Gastrocnemius medialis (tissue), 4 donors: Measurements from ENCODE around the gene TNPO3.
"Not testable (repeated sequence)": the region's sequence is repeated elsewhere in the genome, so short reads cannot be mapped to it uniquely, and the experiment has no call there.

Experiments used
- POLR2A ChIP-seq, 2 donors: fragments of 450-650 bp; IDR thresholded peaks; one replicate each; pipeline ENCODE4 v1.6.1; 2017; ENCODE audit warnings: antibody characterized with exemption in 2 of 2, mild to moderate bottlenecking in 2 of 2, moderate library complexity in 2 of 2
- TF ChIP-seq, protein P1 (sequence below), 5 experiments: fragments of 450-650 bp in 3 of 5; fragments of 200-600 bp in 2 of 5; sonication (generic) in 2 of 5; IDR thresholded peaks in 4 of 5; conservative IDR thresholded peaks in 1 of 5; 1 replicate in 4 of 5; 2 replicates in 1 of 5; pipeline ENCODE4 v1.5.1; 2016 to 2019; ENCODE audit warnings: antibody characterized with exemption in 5 of 5, mild to moderate bottlenecking in 3 of 5, moderate library complexity in 3 of 5

DNA sequence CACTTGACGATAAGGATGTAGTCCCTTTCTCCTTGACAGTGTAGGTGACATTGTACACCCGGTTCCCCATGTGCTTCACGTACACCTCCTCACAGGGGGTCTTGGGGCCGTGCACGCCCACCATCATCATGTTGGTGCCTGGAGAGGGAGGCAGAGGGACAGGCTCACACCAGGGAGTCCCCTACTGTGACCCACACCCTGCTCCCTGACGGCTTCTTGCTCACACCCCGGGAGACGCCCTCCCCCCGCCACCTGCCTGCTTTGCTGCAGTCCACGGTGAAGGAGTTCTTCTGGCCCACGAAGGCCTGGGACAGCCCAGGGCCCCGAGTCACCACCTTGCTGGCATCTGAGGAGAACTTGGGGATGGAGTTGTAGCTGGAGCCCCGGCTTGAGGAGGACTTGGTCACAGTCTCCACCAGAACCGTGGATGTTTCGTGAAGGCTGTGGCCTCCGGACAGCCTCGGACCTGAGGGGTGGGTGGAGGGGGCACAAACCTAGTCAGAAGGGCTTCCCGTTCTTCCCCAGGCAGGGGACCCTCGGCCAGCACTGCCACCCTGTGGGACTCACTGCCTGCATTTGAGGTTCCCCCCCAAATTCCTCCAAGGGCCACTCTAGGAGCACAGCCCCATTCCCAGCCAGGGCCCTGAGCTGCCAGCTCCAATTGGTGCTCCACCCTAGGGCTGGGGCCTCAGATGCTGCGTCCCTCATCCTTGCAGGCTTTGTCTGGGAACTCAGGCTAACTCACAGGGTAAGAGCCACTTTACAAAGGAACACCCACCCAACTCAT, 142.0 kb downstream of the TNPO3 start:
- TF ChIP-seq, protein P1, sequence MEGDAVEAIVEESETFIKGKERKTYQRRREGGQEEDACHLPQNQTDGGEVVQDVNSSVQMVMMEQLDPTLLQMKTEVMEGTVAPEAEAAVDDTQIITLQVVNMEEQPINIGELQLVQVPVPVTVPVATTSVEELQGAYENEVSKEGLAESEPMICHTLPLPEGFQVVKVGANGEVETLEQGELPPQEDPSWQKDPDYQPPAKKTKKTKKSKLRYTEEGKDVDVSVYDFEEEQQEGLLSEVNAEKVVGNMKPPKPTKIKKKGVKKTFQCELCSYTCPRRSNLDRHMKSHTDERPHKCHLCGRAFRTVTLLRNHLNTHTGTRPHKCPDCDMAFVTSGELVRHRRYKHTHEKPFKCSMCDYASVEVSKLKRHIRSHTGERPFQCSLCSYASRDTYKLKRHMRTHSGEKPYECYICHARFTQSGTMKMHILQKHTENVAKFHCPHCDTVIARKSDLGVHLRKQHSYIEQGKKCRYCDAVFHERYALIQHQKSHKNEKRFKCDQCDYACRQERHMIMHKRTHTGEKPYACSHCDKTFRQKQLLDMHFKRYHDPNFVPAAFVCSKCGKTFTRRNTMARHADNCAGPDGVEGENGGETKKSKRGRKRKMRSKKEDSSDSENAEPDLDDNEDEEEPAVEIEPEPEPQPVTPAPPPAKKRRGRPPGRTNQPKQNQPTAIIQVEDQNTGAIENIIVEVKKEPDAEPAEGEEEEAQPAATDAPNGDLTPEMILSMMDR (IDR thresholded peaks at IDR 0.05 in 4 of 5, conservative IDR thresholded peaks at IDR 0.05 in 1 of 5): not testable (repeated sequence)
- TF ChIP-seq POLR2A (IDR thresholded peaks at IDR 0.05): not testable (repeated sequence)
